GM12864 (cell line): ENCODE measurements around the gene PCBP4.
"Not testable (repeated sequence)": the region's sequence is repeated elsewhere in the genome, so short reads cannot be mapped to it uniquely, and the experiment has no call there.

Experiments used
- DNase-seq: peaks from one replicate; pipeline ENCODE4 v3.0.0-alpha.2; 2011; ENCODE audit warnings: low read depth
- H3K4me3 ChIP-seq: 2 replicates; pipeline ENCODE4 v1.5.1; 2011; ENCODE audit warnings: mild to moderate bottlenecking, low read depth, low read length, control low read depth
- CTCF ChIP-seq: IDR thresholded peaks from 2 replicates; pipeline ENCODE4 v1.5.1; 2011; ENCODE audit warnings: low read depth, mild to moderate bottlenecking, moderate library complexity, low read length, control low read depth, inconsistent platforms; ENCODE audit errors: missing control alignments

PCBP4 gene

GRCh38 chr3:51929420-51930003 lies 37.7 kb downstream of the PCBP4 start:
- no peak for TF ChIP-seq CTCF
- H3K4me3 ChIP-seq = no peak overlapping the region
- no peak for DNase-seq

GRCh38 chr3:51928981-51929380 lies 38.3 kb downstream of the PCBP4 start:
- DNase-seq, H3K4me3 ChIP-seq: not testable (repeated sequence)

- TF ChIP-seq CTCF = no peak
- no peak overlapping the region for H3K4me3 ChIP-seq
- DNase-seq = no peak
Observed at GRCh38 chr3:51928438-51928837, 38.8 kb downstream of the PCBP4 start.

GRCh38 chr3:51927061-51927977 lies 39.9 kb downstream of the PCBP4 start:
- no peak for TF ChIP-seq CTCF
- no peak for DNase-seq
- H3K4me3 ChIP-seq = no peak overlapping the region

GRCh38 chr3:51921081-51921578 lies 46.1 kb downstream of the PCBP4 start:
- H3K4me3 ChIP-seq = no peak overlapping the region
- TF ChIP-seq CTCF = no peak
- DNase-seq = no peak

GRCh38 chr3:51916418-51916817 lies 50.8 kb downstream of the PCBP4 start:
- no peak overlapping the region for H3K4me3 ChIP-seq
- DNase-seq = no peak
- no peak for TF ChIP-seq CTCF

GRCh38 chr3:51908026-51908425 lies 59.2 kb downstream of the PCBP4 start:
- no peak for DNase-seq
- H3K4me3 ChIP-seq = no peak overlapping the region
- no peak for TF ChIP-seq CTCF
